ENCODE data around the gene FGFBP2.

The FGFBP2 gene

DNA sequence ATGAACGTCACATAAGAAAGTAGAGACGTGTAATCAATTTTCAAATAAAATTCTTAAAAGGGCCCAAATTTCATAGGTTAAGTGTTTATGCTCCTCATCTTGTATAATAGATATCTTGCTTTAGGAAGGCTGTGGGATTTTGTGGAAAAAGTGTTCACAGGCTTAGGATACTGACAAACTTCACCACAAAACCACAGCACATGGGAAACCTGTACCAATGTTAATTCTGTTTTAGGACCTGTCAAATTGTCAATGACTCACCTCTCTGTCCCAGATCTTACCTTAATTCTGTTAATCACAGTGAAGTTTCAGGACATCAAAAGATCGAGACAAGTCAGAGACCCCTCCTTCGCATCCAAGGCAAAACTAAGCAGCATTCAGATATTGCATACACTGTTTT is 48.7 kb downstream of the FGFBP2 start:
- H3K9me3 ChIP-seq (replicated peaks; ENCODE audit: insufficient read depth, low read length): no peaks in the 10 kb centered on the region
- no peak for DNase-seq
- TF ChIP-seq, protein P1, sequence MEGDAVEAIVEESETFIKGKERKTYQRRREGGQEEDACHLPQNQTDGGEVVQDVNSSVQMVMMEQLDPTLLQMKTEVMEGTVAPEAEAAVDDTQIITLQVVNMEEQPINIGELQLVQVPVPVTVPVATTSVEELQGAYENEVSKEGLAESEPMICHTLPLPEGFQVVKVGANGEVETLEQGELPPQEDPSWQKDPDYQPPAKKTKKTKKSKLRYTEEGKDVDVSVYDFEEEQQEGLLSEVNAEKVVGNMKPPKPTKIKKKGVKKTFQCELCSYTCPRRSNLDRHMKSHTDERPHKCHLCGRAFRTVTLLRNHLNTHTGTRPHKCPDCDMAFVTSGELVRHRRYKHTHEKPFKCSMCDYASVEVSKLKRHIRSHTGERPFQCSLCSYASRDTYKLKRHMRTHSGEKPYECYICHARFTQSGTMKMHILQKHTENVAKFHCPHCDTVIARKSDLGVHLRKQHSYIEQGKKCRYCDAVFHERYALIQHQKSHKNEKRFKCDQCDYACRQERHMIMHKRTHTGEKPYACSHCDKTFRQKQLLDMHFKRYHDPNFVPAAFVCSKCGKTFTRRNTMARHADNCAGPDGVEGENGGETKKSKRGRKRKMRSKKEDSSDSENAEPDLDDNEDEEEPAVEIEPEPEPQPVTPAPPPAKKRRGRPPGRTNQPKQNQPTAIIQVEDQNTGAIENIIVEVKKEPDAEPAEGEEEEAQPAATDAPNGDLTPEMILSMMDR (IDR thresholded peaks at IDR 0.05; ENCODE audit: low read length): no peak
- TF ChIP-seq EZH2phosphoT487 (IDR thresholded peaks at IDR 0.05; ENCODE audit: low read length) (no peak), EZH2 (optimal IDR thresholded peaks at IDR 0.05; ENCODE audit: low read depth, low read length) (no peak)
- no peaks in the 10 kb centered on the region for H3F3A ChIP-seq (ENCODE audit: insufficient read depth, low read length)
- H3K4me3 ChIP-seq (ENCODE audit: low read length): no peak overlapping the region
- no peak overlapping the region for H3K27ac ChIP-seq (ENCODE audit: low read length)
- H3K4me2 ChIP-seq (ENCODE audit: low read depth, low read length): no peak overlapping the region
- no peaks in the 10 kb centered on the region for H3K36me3 ChIP-seq (replicated peaks; ENCODE audit: insufficient read depth, low read length)
- H2AFZ ChIP-seq (ENCODE audit: low read length): no peak overlapping the region
- no peaks in the 10 kb centered on the region for H3K4me1 ChIP-seq (ENCODE audit: low read length)
- H3K9me2 ChIP-seq (replicated peaks; ENCODE audit: insufficient read depth, low read length): no peaks in the 10 kb centered on the region
- H3K27me3 ChIP-seq (replicated peaks; ENCODE audit: insufficient read depth, low read length): no peaks in the 10 kb centered on the region
- H3K9ac ChIP-seq (ENCODE audit: low read length): no peak overlapping the region
- H4K20me1 ChIP-seq (ENCODE audit: insufficient read depth, low read length): no peaks in the 10 kb centered on the region
- H3K79me2 ChIP-seq (ENCODE audit: low read length): no peaks in the 10 kb centered on the region

DNA sequence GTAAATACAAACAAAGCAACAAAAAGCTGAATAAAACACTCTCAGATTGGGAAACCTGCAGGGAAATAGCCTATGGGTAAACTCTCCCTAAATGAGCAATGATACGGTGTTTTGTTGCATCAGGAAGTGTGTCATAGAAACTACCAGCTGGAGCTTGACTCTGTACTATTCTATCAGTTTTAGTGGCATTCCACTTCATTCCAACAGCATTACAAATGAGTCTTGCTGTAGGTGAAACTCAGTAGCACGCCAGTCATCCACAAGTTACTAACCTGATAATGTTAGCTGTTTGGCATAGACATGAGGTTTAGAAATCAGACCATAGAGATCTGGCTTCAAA is 49.4 kb downstream of the FGFBP2 start:
- DNase-seq: no peak
- no peaks in the 10 kb centered on the region for H3K27me3 ChIP-seq (replicated peaks; ENCODE audit: insufficient read depth, low read length)
- no peak overlapping the region for H2AFZ ChIP-seq (ENCODE audit: low read length)
- no peaks in the 10 kb centered on the region for H3K9me3 ChIP-seq (replicated peaks; ENCODE audit: insufficient read depth, low read length)
- no peaks in the 10 kb centered on the region for H3F3A ChIP-seq (ENCODE audit: insufficient read depth, low read length)
- no peak overlapping the region for H3K27ac ChIP-seq (ENCODE audit: low read length)
- H3K36me3 ChIP-seq (replicated peaks; ENCODE audit: insufficient read depth, low read length): no peaks in the 10 kb centered on the region
- no peak overlapping the region for H3K4me2 ChIP-seq (ENCODE audit: low read depth, low read length)
- H4K20me1 ChIP-seq (ENCODE audit: insufficient read depth, low read length): no peaks in the 10 kb centered on the region
- no peaks in the 10 kb centered on the region for H3K4me1 ChIP-seq (ENCODE audit: low read length)
- H3K9me2 ChIP-seq (replicated peaks; ENCODE audit: insufficient read depth, low read length): no peaks in the 10 kb centered on the region
- no peak overlapping the region for H3K9ac ChIP-seq (ENCODE audit: low read length)
- TF ChIP-seq EZH2 (optimal IDR thresholded peaks at IDR 0.05; ENCODE audit: low read depth, low read length) (no peak), EZH2phosphoT487 (IDR thresholded peaks at IDR 0.05; ENCODE audit: low read length) (no peak)
- TF ChIP-seq, protein P1 (IDR thresholded peaks at IDR 0.05; ENCODE audit: low read length): no peak
- no peak overlapping the region for H3K4me3 ChIP-seq (ENCODE audit: low read length)
- H3K79me2 ChIP-seq (ENCODE audit: low read length): no peaks in the 10 kb centered on the region

DNA sequence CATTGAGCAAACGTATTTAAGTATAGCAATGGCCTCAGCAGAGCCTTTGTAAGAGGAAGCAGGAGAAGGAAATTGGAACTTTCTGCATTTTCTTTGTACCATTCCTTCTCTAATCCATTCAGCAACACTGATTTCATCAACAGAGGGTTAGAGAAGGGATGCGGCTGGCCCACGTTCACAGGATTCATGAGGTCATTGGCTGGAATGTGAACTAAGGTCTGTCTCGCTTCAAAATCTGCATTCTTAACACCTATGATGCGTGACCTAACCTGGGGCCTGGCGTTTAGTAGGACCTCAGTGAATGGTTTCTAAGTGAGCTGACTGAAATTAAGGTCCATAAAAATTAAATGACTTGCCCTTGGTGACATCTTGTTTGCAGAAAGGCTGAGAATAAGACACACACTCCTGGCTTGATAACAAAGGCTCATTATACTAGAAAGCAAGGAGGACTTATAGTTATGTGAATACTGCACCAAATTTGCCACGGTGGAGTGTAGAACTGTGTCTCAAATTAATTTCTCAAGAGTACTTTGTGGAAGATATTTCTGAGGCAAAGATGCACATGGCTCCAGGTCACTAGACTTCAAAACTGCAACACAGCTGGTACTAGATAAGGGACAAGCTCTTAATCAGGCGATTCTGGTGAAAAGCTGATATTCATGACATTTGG is 49.9 kb downstream of the FGFBP2 start:
- Histone ChIP-seq H3F3A (ENCODE audit: insufficient read depth, low read length) (no peaks in the 10 kb centered on the region), H3K9me3 (replicated peaks; ENCODE audit: insufficient read depth, low read length) (no peaks in the 10 kb centered on the region), H3K4me3 (ENCODE audit: low read length) (no peak overlapping the region), H3K27ac (ENCODE audit: low read length) (no peak overlapping the region), H3K36me3 (replicated peaks; ENCODE audit: insufficient read depth, low read length) (no peaks in the 10 kb centered on the region), H3K27me3 (replicated peaks; ENCODE audit: insufficient read depth, low read length) (no peaks in the 10 kb centered on the region), H2AFZ (ENCODE audit: low read length) (no peak overlapping the region), H3K79me2 (ENCODE audit: low read length) (no peaks in the 10 kb centered on the region), H4K20me1 (ENCODE audit: insufficient read depth, low read length) (no peaks in the 10 kb centered on the region), H3K4me1 (ENCODE audit: low read length) (no peaks in the 10 kb centered on the region), H3K4me2 (ENCODE audit: low read depth, low read length) (no peak overlapping the region), H3K9me2 (replicated peaks; ENCODE audit: insufficient read depth, low read length) (no peaks in the 10 kb centered on the region), H3K9ac (ENCODE audit: low read length) (no peak overlapping the region)
- DNase-seq: no peak
- TF ChIP-seq, protein P1 (IDR thresholded peaks at IDR 0.05; ENCODE audit: low read length): no peak

Data from MM.1S (cell line).